Esophagus squamous epithelium (tissue), 5 donors: ENCODE results near the gene STEAP3. TPM values are rescaled to one million over a fixed set of nuclear protein-coding genes. Genes with fewer than 3 reads are reported as not detected.

Source experiments
- DNase-seq: peaks from one replicate; lab custom pipeline; 2025; lab: John Stamatoyannopoulos, UW
- H3K27ac ChIP-seq, 4 donors: fragments of 200-600 bp; sonication (generic); one replicate each; pipeline ENCODE4 v1.5.1; 2016 to 2019; ENCODE audit warnings: mild to moderate bottlenecking in 1 of 4
- H3K27me3 ChIP-seq, 4 donors: fragments of 200-600 bp; sonication (generic); 1 replicate in 3 of 4; 2 replicates in 1 of 4; pipeline versions ENCODE4 v1.5.1 to v1.6.0; 2017 to 2021; ENCODE audit warnings: antibody characterized with exemption in 1 of 4
- H3K36me3 ChIP-seq, 3 donors: fragments of 200-600 bp; sonication (generic); one replicate each; pipeline ENCODE4 v1.5.1; 2016 to 2019
- H3K4me1 ChIP-seq, 3 donors: fragments of 200-600 bp; sonication (generic); one replicate each; pipeline ENCODE4 v1.5.1; 2017 to 2019
- H3K4me3 ChIP-seq, 4 donors: fragments of 200-600 bp; sonication (generic); 1 replicate in 3 of 4; 2 replicates in 1 of 4; pipeline ENCODE4 v1.5.1; 2016 to 2019; ENCODE audit warnings: mild to moderate bottlenecking in 2 of 4, moderate library complexity in 1 of 4
- H3K9me3 ChIP-seq, 3 donors: fragments of 200-600 bp; sonication (generic); one replicate each; pipeline ENCODE4 v1.5.1; 2016 to 2019
- POLR2A ChIP-seq, 4 donors: fragments of 450-650 bp; IDR thresholded peaks; one replicate each; pipeline ENCODE4 v1.6.1; 2017; ENCODE audit warnings: antibody characterized with exemption in 4 of 4, mild to moderate bottlenecking in 4 of 4, moderate library complexity in 3 of 4
- WGBS, 2 donors: methylation state at CpG; one replicate each; pipeline ENCODE4 v1.1.5; 2018; 5-methylcytosine and 5-hydroxymethylcytosine counted together
- intact Hi-C: fragments of 100-400 bp; cut with DNase I; formaldehyde crosslinking; loops from one replicate; pipeline ENCODE4 v1.15.0; 2022
- total RNA-seq, 4 donors: library from RNA; depleted of rRNA; stranded (reverse); fragments of >200 nt; gene quantifications; one replicate each; pipeline ENCODE4 v1.1.0, GENCODE V29; 2016
- TF ChIP-seq, protein P1 (sequence below), 6 experiments: fragments of 450-650 bp in 4 of 6; fragments of 200-600 bp in 2 of 6; sonication (generic) in 2 of 6; IDR thresholded peaks; one replicate each; pipeline ENCODE4 v1.5.1; 2016 to 2019; ENCODE audit warnings: antibody characterized with exemption in 6 of 6, mild to moderate bottlenecking in 4 of 6, moderate library complexity in 4 of 6
- donor health status: DM: yes; HTN: yes; CAD: no.

STEAP3 gene
- total RNA-seq, 4 donors from 2014 or later = 18.1 to 28.8 (median 25.7) TPM

DNA sequence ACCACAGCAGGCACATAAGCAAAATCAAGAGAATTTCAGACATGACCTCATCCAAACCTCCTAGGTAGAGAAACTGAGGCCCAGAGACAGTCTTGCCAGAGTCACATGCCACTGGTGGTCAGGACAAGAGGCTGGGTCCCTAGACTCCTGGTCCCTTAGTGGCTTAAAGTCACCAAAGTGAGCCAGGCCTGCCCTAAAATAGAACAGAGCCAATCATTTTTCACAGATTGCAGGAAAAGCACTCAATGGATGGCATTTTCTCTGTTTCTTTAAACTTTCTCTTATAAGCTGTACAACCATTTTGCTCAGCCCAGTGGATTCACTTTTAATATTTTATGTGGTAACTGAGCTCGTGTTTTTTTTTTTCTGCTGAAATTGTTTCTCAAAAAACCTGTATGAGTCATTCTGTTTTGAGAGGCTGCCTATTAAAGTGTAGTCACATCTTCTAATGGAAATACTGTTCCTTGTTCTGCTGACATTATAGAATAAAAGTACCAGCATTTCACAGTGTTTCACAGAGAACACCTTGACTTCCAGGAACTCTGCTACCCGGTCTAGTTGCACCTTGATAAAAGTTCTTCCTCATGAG is 29.6 kb downstream of the STEAP3 start:
- TF ChIP-seq, protein P1, sequence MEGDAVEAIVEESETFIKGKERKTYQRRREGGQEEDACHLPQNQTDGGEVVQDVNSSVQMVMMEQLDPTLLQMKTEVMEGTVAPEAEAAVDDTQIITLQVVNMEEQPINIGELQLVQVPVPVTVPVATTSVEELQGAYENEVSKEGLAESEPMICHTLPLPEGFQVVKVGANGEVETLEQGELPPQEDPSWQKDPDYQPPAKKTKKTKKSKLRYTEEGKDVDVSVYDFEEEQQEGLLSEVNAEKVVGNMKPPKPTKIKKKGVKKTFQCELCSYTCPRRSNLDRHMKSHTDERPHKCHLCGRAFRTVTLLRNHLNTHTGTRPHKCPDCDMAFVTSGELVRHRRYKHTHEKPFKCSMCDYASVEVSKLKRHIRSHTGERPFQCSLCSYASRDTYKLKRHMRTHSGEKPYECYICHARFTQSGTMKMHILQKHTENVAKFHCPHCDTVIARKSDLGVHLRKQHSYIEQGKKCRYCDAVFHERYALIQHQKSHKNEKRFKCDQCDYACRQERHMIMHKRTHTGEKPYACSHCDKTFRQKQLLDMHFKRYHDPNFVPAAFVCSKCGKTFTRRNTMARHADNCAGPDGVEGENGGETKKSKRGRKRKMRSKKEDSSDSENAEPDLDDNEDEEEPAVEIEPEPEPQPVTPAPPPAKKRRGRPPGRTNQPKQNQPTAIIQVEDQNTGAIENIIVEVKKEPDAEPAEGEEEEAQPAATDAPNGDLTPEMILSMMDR (IDR thresholded peaks at IDR 0.05) = no peak
- no peak for TF ChIP-seq POLR2A (IDR thresholded peaks at IDR 0.05)
- peak overlapping the region; percentile 65 to 82 (median 70) for H3K27ac ChIP-seq
- 20 to 52% methylated on average over 2 of the region's 2 CpGs for WGBS, 2 donors
- H3K9me3 ChIP-seq = no peaks in the 10 kb centered on the region
- no peak overlapping the region for H3K4me3 ChIP-seq
- no peaks in the 10 kb centered on the region for H3K27me3 ChIP-seq
- H3K36me3 ChIP-seq = peaks cover 0 to 61% (median 3%) of the 10 kb centered on the region in 3 donors
- intact Hi-C loops = no loop called here
- H3K4me1 ChIP-seq = peaks cover 7 to 33% (median 12%) of the 10 kb centered on the region in 3 donors
- no peak for DNase-seq

DNA sequence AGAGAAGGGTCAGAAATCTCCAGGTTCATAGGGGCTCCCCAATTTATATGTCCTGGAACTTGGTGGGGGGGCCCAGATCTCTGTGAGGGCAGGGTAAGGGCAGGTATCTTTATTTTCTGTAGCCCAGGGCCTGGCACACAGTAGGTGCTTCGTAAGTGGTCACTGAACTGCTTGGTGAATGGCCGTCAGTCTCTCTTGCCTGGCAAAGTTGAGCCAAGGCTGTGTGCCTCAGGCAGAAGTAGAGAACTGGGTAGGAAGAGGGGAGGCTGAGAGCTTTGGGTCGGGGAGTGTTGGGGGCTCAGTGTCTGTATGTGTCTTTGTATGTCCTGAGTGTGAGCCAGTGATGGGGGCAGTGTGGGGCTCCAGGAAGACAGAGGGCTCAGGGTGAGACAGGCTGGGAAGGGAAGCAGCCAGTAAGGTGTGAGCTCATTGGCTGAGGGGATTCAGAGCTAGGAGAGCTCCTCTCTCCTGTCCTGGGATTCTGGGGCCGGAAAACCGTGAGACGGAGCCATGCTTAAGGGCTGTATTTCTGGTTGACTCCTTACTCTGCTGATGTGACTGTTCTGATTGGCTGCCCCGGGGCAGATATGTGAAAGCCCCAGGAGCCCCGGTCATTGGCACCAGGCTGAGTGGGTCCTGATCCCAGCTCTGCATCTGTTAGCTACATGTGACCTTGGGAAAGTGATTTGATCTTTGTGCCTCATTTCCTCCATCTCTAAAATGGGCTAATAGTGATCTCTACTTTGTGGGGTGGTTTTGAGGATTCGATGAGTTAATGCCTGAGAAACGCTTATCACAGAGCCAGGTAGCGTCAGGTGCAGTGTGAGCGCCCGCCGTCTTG is 30.3 kb downstream of the STEAP3 start:
- peaks cover 0 to 63% (median 3%) of the 10 kb centered on the region in 3 donors for H3K36me3 ChIP-seq
- H3K27ac ChIP-seq = peak overlapping the region in 3 of 4 donors; percentile 67 to 82 (median 72)
- DNase-seq = no peak
- H3K4me3 ChIP-seq = no peak overlapping the region
- H3K27me3 ChIP-seq = no peaks in the 10 kb centered on the region
- intact Hi-C loops = no loop called here
- H3K9me3 ChIP-seq = no peaks in the 10 kb centered on the region
- TF ChIP-seq, protein P1 (IDR thresholded peaks at IDR 0.05) = no peak
- no peak for TF ChIP-seq POLR2A (IDR thresholded peaks at IDR 0.05)
- H3K4me1 ChIP-seq = peaks cover 4 to 26% (median 12%) of the 10 kb centered on the region in 3 donors
- 91 to 99% methylated on average over 9 to 11 of the region's 14 CpGs for WGBS, 2 donors

DNA sequence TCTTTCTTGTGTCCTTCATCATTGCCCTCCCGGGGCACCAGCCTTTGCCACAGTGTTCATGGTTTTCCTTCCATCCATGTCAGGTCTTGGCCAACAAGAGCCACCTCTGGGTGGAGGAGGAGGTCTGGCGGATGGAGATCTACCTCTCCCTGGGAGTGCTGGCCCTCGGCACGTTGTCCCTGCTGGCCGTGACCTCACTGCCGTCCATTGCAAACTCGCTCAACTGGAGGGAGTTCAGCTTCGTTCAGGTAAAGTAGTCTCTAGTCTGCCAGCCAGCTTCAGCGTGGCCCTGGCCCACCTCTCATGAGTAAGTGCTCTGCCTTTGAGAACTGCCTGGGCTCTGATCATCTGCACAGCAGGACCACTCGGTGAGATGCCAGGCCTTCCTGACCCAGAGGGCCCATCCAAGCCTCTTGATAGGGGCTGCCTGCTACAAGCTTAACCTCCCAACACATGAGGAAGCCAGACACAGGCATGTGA is 31.0 kb downstream of the STEAP3 start:
- intact Hi-C loops = no loop called here
- Histone ChIP-seq H3K27me3 (no peaks in the 10 kb centered on the region), H3K36me3 (peaks cover 0 to 64% (median 3%) of the 10 kb centered on the region in 3 donors), H3K9me3 (no peaks in the 10 kb centered on the region), H3K4me3 (no peak overlapping the region), H3K4me1 (peaks cover 4 to 20% (median 12%) of the 10 kb centered on the region in 3 donors), H3K27ac (no peak overlapping the region)
- 98% methylated on average over 8 of the region's 10 CpGs; no CpG with 5 or more reads in 1 of the 2 donors for WGBS, 2 donors
- DNase-seq = no peak
- TF ChIP-seq, protein P1 (IDR thresholded peaks at IDR 0.05) = no peak
- no peak for TF ChIP-seq POLR2A (IDR thresholded peaks at IDR 0.05)

DNA sequence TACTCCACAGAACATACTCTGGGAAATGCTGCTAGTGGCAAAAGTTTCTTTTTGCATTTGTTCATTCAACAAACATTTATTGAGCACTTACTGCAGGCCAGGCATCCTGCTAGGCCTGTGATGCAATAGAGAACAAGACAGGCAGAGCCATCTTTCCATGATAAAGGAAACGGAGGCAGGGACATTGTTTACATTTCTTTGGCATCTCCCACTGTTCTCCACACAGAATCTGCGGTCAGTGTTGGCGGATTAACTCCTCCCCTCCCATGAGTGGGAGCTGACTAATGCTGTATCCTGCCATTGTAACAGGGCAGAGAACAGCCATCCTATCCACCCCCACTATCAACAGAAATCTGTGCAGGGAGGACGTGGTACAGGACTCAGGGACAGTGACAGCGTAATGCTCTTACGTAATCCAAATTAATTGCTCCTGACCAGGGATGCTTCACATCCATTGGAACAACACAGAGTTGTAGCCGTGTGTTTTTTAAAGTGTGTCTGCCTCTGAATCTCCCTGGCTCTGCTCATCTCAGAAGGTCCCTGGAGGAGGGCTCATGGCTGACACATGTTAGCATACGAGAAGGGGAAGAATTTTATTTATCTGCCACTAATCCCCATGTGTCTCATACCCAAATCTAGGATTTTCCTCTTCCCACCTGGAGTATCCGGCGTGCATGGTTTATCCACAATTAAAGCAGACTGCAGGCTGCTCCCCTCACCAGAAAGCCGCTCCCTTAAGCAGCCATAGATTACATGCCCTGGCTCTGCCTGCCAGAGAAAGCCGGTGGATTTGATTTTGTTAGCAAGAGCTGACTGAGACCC is 32.3 kb downstream of the STEAP3 start:
- peaks cover 0 to 56% (median 3%) of the 10 kb centered on the region in 3 donors for H3K36me3 ChIP-seq

More for the DNA sequence above, 32.3 kb downstream of the STEAP3 start:
- WGBS, 2 donors = 54 to 58% methylated on average over 10 to 11 of the region's 12 CpGs
- Histone ChIP-seq H3K27me3 (no peaks in the 10 kb centered on the region), H3K4me3 (no peak overlapping the region), H3K9me3 (no peaks in the 10 kb centered on the region), H3K27ac (no peak overlapping the region), H3K4me1 (peaks cover 4 to 20% (median 12%) of the 10 kb centered on the region in 3 donors)
- intact Hi-C loops = no loop called here
- TF ChIP-seq, protein P1 (IDR thresholded peaks at IDR 0.05) = no peak
- DNase-seq = no peak
